Inferior parietal cortex (tissue), 1 donor: ENCODE results near the gene SCGB1D4.

Experiments
- DNase-seq: peaks from one replicate; pipeline ENCODE4 v3.0.0-alpha.2; 2016; ENCODE audit errors: extremely low spot score

The SCGB1D4 gene

DNA sequence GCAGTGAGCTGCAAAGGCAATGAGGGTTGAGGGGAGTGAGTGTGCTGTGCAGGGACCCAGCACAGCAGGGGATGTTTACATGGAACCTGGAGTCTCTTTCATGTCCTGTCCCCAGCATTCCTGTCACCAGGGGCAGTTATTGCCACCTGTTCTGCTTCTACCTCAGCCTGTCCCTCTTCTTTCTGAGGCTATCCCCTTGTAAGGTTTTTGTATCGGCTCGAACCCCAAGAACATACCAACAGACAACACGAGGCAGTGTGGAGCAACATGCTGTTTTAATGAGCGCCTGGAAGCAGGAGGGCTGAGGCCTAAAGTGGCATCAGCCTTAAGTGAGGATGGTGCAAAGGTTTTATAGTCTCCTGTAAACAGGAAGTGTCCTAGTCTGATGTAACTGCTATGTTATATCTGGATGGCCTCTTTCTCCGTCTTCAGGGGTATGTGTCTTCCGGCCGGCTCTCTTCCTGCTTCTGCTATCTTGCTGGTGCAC lies 25.0 kb downstream of the SCGB1D4 start:
- DNase-seq: no peak

DNA sequence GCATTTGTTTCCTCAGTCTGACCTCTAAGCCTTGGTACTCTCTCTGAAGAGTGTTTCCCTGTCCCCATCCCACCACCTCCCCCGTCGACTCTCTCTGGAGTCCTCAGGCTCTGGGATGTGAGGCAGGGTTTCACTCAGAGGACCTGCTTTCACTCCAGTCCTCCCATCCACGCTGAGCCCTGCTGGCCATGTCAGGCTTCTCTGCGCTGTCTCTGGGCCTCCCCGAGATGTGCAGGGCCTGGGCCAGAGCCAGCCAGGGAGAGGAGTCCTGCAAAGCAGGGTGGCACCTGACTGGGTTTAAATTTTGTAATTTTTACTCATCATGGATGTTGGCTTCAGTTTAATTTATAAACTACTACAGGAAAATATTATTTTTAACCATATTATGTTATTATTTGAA lies 25.6 kb downstream of the SCGB1D4 start:
- DNase-seq: no peak

DNA sequence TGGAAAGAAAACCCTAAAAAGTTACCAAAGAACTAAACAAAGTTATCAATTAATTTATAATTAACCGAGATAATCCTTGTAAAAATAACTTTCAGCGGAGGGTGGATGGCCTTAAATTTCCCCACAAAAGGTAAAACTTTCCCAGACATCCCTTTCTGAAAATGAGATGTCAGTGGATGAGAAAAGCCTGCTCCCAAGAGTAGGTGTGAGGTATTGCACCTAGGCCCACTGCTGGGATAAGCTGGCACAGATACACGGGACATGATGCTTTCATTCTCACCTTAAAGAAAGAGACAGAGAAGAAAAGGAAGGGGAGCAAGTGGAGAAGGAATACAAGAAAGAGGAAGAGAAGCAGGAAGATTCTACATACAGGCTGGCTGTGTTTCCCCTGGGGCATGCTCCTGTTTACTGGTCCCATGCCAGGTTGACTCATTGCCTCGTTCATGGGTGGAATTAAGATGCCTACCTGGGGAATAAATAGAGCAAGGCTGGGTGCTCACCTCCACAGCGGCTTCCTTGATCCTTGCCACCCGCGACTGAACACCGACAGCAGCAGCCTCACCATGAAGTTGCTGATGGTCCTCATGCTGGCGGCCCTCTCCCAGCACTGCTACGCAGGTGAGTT lies 29.1 kb downstream of the SCGB1D4 start, which contains the start of gene SCGB2A2:
Gene SCGB2A2, plus strand, starts transcription at position 505 of the 625 bp plus-strand sequence. Its CDS starts 59 bp downstream, at position 564.
- DNase-seq: no peak

DNA sequence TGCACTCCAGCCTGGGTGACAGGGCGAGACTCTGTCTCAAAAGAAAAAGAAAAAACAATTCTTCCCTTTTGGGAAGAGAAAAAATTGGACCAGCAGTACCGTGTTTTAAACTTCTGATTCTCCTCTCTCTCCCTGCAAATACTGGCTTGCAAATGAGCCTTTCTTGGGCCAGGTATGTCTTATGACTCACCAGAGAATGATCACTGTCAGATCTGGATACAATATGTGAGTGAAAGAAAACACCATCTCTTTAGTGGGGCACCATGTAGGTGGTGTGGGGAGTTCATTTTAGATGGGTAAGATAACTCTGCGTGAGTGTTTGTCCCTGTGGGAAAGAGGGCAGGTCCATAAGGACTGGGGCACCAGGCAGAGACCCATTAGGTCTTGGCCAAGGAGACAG lies 31.3 kb downstream of the SCGB1D4 start:
- DNase-seq: no peak

DNA sequence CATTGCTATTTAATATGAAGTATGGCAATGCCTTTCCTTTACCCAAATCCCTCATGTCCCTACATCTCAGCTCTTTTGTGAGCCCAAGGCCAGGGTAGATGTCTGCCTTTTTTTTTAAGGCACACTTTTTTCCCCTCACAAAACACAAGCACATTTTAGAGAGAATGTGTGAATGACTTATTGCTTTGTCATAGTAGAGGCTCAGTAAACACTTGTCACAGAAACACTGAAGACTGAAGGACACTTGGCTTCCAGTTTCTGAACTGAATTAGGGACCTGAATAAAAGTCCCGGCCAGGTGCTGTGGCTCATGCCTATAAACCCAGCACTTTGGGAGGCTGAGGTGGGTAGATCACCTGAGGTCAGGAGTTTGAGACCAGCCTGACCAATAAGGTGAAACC lies 31.8 kb downstream of the SCGB1D4 start:
- no peak for DNase-seq

DNA sequence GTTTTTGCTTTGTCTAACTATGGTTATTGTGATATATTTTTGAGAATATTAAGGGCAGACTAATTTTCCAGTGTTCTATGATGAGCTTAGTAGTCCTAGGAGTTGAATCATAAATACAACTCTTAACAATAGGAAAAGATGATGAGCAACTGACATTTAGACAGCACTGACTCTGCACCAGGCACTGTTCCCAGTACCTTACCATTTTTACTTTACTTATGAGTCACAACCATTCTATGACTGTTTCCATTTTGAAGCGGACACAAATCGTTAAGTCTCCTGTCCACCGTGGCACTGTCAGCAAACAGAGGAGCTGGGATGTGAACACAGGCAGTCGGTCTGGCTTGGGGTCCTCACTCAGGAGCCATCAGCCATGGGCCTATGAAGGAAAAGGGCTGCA lies 32.3 kb downstream of the SCGB1D4 start:
- DNase-seq: peak; percentile 3

DNA sequence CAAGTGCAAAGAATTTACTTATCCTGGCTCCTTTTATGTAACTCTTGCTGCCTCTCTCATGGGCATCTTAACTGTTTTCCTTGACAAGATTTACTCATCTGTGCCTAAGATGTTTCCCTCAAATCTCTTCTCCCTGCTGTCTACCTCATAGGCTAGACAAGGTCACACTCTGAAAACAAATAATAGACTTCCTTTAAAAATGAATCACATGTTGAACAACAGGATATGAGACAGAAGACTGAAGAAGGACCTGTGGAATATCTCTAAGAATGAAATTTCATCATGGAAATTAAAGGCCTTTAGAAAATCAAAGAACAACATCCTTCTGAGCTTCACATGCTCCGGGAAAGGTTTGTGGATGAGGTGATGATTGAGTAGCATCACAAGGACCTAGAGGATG lies 34.9 kb downstream of the SCGB1D4 start:
- DNase-seq: no peak

DNA sequence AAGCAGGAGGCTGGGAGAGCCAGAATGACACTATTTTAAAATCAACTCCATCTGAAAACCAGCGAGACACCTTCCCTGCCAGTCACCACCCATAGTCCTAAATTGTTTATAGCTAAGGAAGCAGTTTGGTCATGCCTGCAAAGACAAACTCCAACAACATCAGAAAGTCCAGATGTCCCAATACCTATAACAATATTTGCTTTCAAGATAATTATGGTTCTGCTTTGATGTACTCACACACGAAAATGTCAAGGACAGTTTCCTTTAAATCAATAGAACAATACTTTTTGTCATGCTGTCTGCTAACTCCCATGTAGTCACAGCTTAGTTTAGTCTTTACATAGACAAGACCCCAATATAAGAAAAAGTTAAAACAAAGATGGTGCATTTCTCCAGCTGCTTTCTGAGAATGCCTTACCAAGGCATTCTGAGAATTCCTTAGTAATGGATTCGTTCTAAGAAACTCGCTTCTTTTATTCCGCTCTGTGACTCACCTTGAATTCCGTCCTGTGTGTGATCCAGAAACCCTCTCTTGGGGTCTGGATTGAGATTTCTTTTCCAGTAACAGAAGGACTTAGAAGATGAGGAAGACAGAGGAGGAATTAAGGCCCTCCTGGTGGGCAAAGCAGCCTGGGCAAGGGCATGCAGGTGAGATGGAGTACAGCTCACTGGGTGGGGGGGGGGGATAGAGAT lies 38.5 kb downstream of the SCGB1D4 start:
- no peak for DNase-seq

DNA sequence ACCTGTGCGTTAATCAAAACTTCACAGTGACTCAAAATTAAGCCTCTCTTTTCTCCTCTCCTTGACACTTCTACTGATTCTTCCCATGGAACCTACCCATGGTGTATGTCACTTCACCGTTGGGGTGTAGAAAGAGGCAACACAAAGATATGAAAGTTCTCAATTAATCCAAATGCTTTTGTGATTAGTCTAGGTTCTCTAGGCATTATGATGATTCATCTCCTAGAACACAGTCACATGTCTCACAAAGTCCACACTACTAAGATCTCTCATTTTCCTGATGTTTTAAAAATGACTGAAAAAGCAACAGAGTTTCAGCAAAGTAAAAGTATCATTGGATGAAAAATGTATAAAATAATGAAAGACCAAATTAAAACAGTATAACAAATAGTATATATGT lies 42.6 kb downstream of the SCGB1D4 start:
- no peak for DNase-seq

DNA sequence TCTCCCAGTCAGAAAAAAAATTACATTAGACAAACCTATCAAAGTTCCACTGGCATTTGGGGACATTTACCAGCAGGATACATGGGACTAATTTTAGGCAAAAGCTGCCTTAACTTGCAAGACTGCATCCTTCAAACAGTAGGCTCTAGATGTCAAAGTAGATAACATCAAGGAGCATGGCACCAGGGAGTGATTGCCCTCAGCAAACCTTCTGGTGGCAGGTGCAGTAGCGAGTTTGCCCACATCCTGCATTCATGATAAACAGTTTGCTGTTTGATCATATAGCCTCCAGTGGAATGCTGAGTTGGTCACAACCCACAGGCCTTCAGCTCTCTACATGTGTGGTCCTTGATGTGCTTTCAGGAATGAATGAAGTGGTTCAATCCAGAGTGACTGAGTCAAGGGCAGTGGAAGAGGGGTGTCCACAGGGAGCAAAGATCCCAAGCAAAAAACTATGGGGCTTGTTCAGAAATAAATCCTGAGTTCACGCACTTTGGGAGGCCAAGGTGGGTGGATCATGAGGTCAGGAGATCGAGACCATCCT lies 44.8 kb downstream of the SCGB1D4 start:
- no peak for DNase-seq

DNA sequence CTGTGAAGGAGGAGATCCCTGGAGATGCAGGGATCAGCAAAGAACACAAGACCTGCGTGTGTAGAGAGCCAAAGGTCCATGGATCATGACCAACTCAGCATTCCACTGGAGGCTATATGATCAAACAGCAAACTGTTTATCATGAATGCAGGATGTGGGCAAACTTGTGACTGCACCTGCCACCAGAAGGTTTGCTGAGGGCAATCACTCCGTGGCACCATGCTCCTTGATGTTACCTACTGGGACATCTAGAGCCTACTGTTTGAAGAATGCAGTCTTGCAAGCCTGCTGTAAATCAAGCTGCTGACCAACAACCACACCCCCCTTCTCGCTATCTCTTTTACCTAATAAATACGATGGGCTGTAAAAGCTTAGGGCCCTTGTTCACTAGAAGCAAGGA lies 47.2 kb downstream of the SCGB1D4 start:
- no peak for DNase-seq
